Measurements from ENCODE around the gene ZNRF3.

ZNRF3 gene

GRCh38 chr22:29102300-29102699, 218.9 kb downstream of the ZNRF3 start:
- Histone ChIP-seq H3K4me3 (ENCODE audit: low read length) (no peak overlapping the region), H3K9ac (ENCODE audit: low read length) (no peak overlapping the region), H3K4me1 (ENCODE audit: control insufficient read depth, insufficient read depth, low read length) (no peaks in the 10 kb centered on the region), H3K27me3 (ENCODE audit: control insufficient read depth, insufficient read depth, low read length) (no peaks in the 10 kb centered on the region), H3K36me3 (ENCODE audit: control insufficient read depth, insufficient read depth, low read length) (no peaks in the 10 kb centered on the region), H3K27ac (ENCODE audit: low read depth, low read length) (no peak overlapping the region)

- Histone ChIP-seq H3K4me3 (ENCODE audit: low read length) (no peak overlapping the region), H3K36me3 (ENCODE audit: control insufficient read depth, insufficient read depth, low read length) (no peaks in the 10 kb centered on the region), H3K27ac (ENCODE audit: low read depth, low read length) (no peak overlapping the region), H3K27me3 (ENCODE audit: control insufficient read depth, insufficient read depth, low read length) (no peaks in the 10 kb centered on the region), H3K4me1 (ENCODE audit: control insufficient read depth, insufficient read depth, low read length) (no peaks in the 10 kb centered on the region), H3K9ac (ENCODE audit: low read length) (no peak overlapping the region)
These were observed 219.7 kb downstream of the ZNRF3 start for GRCh38 chr22:29103121-29103520.

GRCh38 chr22:29105468-29105867, 222.1 kb downstream of the ZNRF3 start:
- Histone ChIP-seq H3K4me1 (ENCODE audit: control insufficient read depth, insufficient read depth, low read length) (no peaks in the 10 kb centered on the region), H3K27ac (ENCODE audit: low read depth, low read length) (no peak overlapping the region), H3K27me3 (ENCODE audit: control insufficient read depth, insufficient read depth, low read length) (no peaks in the 10 kb centered on the region), H3K36me3 (ENCODE audit: control insufficient read depth, insufficient read depth, low read length) (no peaks in the 10 kb centered on the region), H3K9ac (ENCODE audit: low read length) (no peak overlapping the region), H3K4me3 (ENCODE audit: low read length) (no peak overlapping the region)

- Histone ChIP-seq H3K4me3 (ENCODE audit: low read length) (no peak overlapping the region), H3K36me3 (ENCODE audit: control insufficient read depth, insufficient read depth, low read length) (no peaks in the 10 kb centered on the region), H3K27ac (ENCODE audit: low read depth, low read length) (no peak overlapping the region), H3K4me1 (ENCODE audit: control insufficient read depth, insufficient read depth, low read length) (no peaks in the 10 kb centered on the region), H3K27me3 (ENCODE audit: control insufficient read depth, insufficient read depth, low read length) (no peaks in the 10 kb centered on the region), H3K9ac (ENCODE audit: low read length) (no peak overlapping the region)
These were observed 223.5 kb downstream of the ZNRF3 start for GRCh38 chr22:29106839-29107238.
